ENCODE results near the gene ACADM.
"Not testable (repeated sequence)": the region's sequence is repeated elsewhere in the genome, so short reads cannot be mapped to it uniquely, and the experiment has no call there.

ACADM gene

GRCh38 chr1:75732703-75733102 lies 8.2 kb downstream of the ACADM start:
- Histone ChIP-seq H3K4me1 (ENCODE audit: control insufficient read depth in 2 of 2, insufficient read depth in 2 of 2, low read length in 2 of 2) (peaks cover 0 to 2% of the 10 kb centered on the region in 2 donors), H3K27me3 (ENCODE audit: control insufficient read depth in 2 of 2, insufficient read depth in 2 of 2, low read length in 2 of 2) (no peaks in the 10 kb centered on the region), H3K9me3 (ENCODE audit: control insufficient read depth in 2 of 2, low read length in 2 of 2) (no peaks in the 10 kb centered on the region), H3K9ac (ENCODE audit: low read depth in 1 of 2, low read length in 2 of 2) (no peak overlapping the region), H3K36me3 (ENCODE audit: control insufficient read depth in 2 of 2, insufficient read depth in 2 of 2, low read length in 2 of 2) (peaks cover 19 to 22% of the 10 kb centered on the region in 2 donors), H3K27ac (ENCODE audit: low read depth in 2 of 2, low read length in 2 of 2) (no peak overlapping the region), H3K4me3 (ENCODE audit: low read length in 2 of 2) (no peak overlapping the region)

DNA sequence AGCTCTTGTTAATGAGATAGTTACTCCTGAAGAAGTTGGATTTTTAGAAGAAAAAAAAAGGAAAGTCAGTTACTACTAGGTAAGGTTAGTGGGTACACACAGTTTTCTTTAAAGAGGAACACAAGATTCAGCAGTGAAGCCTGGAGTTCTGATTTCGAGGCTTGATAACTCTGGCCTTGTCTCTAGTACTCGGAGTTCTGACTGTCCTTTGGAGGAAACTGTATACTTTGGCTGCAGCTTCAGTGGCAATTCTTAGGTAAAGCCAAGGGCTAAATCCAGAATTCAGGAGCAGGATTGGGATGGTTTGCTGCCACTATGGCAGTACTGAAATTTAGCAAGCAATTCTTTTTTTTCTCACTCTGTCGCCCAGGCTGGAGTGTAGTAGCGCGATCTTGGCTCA lies 9.2 kb downstream of the ACADM start:
- no peak overlapping the region for H3K9ac ChIP-seq (ENCODE audit: low read depth in 1 of 2, low read length in 2 of 2)
- peaks cover 20 to 24% of the 10 kb centered on the region in 2 donors for H3K36me3 ChIP-seq (ENCODE audit: control insufficient read depth in 2 of 2, insufficient read depth in 2 of 2, low read length in 2 of 2)
- no peaks in the 10 kb centered on the region for H3K9me3 ChIP-seq (ENCODE audit: control insufficient read depth in 2 of 2, low read length in 2 of 2)
- no peak overlapping the region for H3K4me3 ChIP-seq (ENCODE audit: low read length in 2 of 2)
- H3K27ac ChIP-seq (ENCODE audit: low read depth in 2 of 2, low read length in 2 of 2): no peak overlapping the region
- H3K27me3 ChIP-seq (ENCODE audit: control insufficient read depth in 2 of 2, insufficient read depth in 2 of 2, low read length in 2 of 2): no peaks in the 10 kb centered on the region
- no peaks in the 10 kb centered on the region for H3K4me1 ChIP-seq (ENCODE audit: control insufficient read depth in 2 of 2, insufficient read depth in 2 of 2, low read length in 2 of 2)

GRCh38 chr1:75736016-75736415 lies 11.5 kb downstream of the ACADM start:
- Histone ChIP-seq H3K27me3 (ENCODE audit: control insufficient read depth in 2 of 2, insufficient read depth in 2 of 2, low read length in 2 of 2) (no peaks in the 10 kb centered on the region), H3K4me3 (ENCODE audit: low read length in 2 of 2) (no peak overlapping the region), H3K36me3 (ENCODE audit: control insufficient read depth in 2 of 2, insufficient read depth in 2 of 2, low read length in 2 of 2) (peaks cover 34 to 40% of the 10 kb centered on the region in 2 donors), H3K9ac (ENCODE audit: low read depth in 1 of 2, low read length in 2 of 2) (no peak overlapping the region), H3K27ac (ENCODE audit: low read depth in 2 of 2, low read length in 2 of 2) (no peak overlapping the region), H3K9me3 (ENCODE audit: control insufficient read depth in 2 of 2, low read length in 2 of 2) (no peaks in the 10 kb centered on the region), H3K4me1 (ENCODE audit: control insufficient read depth in 2 of 2, insufficient read depth in 2 of 2, low read length in 2 of 2) (no peaks in the 10 kb centered on the region)

DNA sequence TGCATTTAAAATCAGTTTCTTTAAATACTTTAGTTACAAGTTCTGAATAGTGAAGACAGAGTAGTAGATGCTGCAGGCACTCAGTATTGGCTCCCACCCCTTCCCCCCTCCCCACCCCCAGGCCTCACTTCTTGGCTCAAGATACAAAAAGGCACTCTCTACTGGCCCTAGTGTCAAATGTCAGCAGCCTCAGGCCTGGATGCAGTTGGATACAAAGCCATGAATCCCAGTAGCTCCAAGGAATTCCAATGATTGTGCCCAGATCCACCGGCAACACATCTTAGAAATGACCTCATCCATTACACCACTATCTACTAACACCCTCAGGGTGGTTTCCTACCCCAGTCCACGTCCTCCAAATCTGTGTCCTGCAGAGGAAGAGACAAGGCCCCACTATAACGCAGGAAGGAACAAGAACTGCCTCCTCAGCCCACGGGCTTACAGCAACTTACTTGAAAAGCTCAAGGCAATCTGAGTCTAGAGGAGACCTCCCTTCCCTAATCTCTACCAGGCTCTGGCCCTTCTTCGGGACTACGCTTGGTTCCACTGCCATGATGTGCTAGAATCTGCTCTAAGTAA lies 17.6 kb downstream of the ACADM start:
- Histone ChIP-seq H3K27ac (ENCODE audit: low read depth in 2 of 2, low read length in 2 of 2) (no peak overlapping the region), H3K9me3 (ENCODE audit: control insufficient read depth in 2 of 2, low read length in 2 of 2) (no peaks in the 10 kb centered on the region), H3K36me3 (ENCODE audit: control insufficient read depth in 2 of 2, insufficient read depth in 2 of 2, low read length in 2 of 2) (peaks cover 50 to 55% of the 10 kb centered on the region in 2 donors), H3K27me3 (ENCODE audit: control insufficient read depth in 2 of 2, insufficient read depth in 2 of 2, low read length in 2 of 2) (no peaks in the 10 kb centered on the region), H3K9ac (ENCODE audit: low read depth in 1 of 2, low read length in 2 of 2) (no peak overlapping the region), H3K4me1 (ENCODE audit: control insufficient read depth in 2 of 2, insufficient read depth in 2 of 2, low read length in 2 of 2) (no peaks in the 10 kb centered on the region), H3K4me3 (ENCODE audit: low read length in 2 of 2) (no peak overlapping the region)

DNA sequence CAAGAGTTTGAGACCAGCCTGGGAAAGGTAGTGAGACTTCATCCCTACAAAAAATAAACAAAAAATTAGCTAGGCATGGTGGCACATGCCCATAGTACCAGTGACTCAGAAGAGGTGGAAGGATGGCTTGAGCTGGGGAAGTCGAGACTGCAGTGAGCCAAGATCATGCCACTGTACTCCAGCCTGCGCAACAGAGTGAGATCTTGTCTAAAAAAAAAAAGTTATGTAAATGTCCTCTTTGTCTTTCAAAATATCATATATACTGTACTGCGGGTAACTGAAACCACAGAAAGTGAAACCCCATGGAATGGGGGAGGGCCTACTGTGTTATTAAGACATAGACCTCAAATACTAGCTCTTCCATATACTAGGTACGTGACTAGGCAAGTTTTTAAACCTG lies 20.8 kb downstream of the ACADM start:
- Histone ChIP-seq H3K36me3 (ENCODE audit: control insufficient read depth in 2 of 2, insufficient read depth in 2 of 2, low read length in 2 of 2) (peaks cover 37 to 40% of the 10 kb centered on the region in 2 donors), H3K27me3 (ENCODE audit: control insufficient read depth in 2 of 2, insufficient read depth in 2 of 2, low read length in 2 of 2) (no peaks in the 10 kb centered on the region), H3K9me3 (ENCODE audit: control insufficient read depth in 2 of 2, low read length in 2 of 2) (no peaks in the 10 kb centered on the region), H3K4me1 (ENCODE audit: control insufficient read depth in 2 of 2, insufficient read depth in 2 of 2, low read length in 2 of 2) (no peaks in the 10 kb centered on the region), H3K27ac (ENCODE audit: low read depth in 2 of 2, low read length in 2 of 2) (no peak overlapping the region), H3K9ac (ENCODE audit: low read depth in 1 of 2, low read length in 2 of 2) (no peak overlapping the region), H3K4me3 (ENCODE audit: low read length in 2 of 2) (no peak overlapping the region)

- not testable (repeated sequence) for H3K9me3 ChIP-seq (ENCODE audit: control insufficient read depth in 2 of 2, low read length in 2 of 2); H3K9ac ChIP-seq (ENCODE audit: low read depth in 1 of 2, low read length in 2 of 2); H3K27ac ChIP-seq (ENCODE audit: low read depth in 2 of 2, low read length in 2 of 2); H3K27me3 ChIP-seq (ENCODE audit: control insufficient read depth in 2 of 2, insufficient read depth in 2 of 2, low read length in 2 of 2); H3K4me3 ChIP-seq (ENCODE audit: low read length in 2 of 2); H3K4me1 ChIP-seq (ENCODE audit: control insufficient read depth in 2 of 2, insufficient read depth in 2 of 2, low read length in 2 of 2)
- peaks cover 7 to 20% of the 10 kb centered on the region in 2 donors for H3K36me3 ChIP-seq (ENCODE audit: control insufficient read depth in 2 of 2, insufficient read depth in 2 of 2, low read length in 2 of 2)
These were observed 32.7 kb downstream of the ACADM start for GRCh38 chr1:75757210-75757609.

DNA sequence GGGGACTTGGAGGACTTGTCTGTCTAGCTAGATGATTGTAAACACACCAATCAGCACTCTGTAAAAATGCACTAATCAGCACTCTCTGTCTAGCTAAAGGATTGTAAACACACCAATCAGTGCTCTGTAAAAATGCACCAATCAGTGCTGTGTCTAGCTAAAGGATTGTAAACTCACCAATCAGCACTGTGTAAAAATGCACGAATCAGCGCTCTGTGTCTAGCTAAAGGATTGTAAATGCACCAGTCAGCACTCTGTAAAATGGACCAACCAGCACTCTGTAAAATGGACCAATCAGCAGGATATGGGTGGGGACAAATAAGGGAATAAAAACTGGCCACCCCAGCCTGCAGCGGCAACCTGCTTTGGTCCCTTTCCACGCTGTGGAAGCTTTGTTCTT lies 34.0 kb downstream of the ACADM start:
- H3K36me3 ChIP-seq (ENCODE audit: control insufficient read depth in 2 of 2, insufficient read depth in 2 of 2, low read length in 2 of 2): peaks cover 4 to 13% of the 10 kb centered on the region in 2 donors
- not testable (repeated sequence) for H3K9me3 ChIP-seq (ENCODE audit: control insufficient read depth in 2 of 2, low read length in 2 of 2); H3K27ac ChIP-seq (ENCODE audit: low read depth in 2 of 2, low read length in 2 of 2); H3K4me3 ChIP-seq (ENCODE audit: low read length in 2 of 2); H3K9ac ChIP-seq (ENCODE audit: low read depth in 1 of 2, low read length in 2 of 2); H3K27me3 ChIP-seq (ENCODE audit: control insufficient read depth in 2 of 2, insufficient read depth in 2 of 2, low read length in 2 of 2); H3K4me1 ChIP-seq (ENCODE audit: control insufficient read depth in 2 of 2, insufficient read depth in 2 of 2, low read length in 2 of 2)

GRCh38 chr1:75764057-75764655 lies 39.6 kb downstream of the ACADM start:
- Histone ChIP-seq H3K4me1 (ENCODE audit: control insufficient read depth in 2 of 2, insufficient read depth in 2 of 2, low read length in 2 of 2) (no peaks in the 10 kb centered on the region), H3K9ac (ENCODE audit: low read depth in 1 of 2, low read length in 2 of 2) (no peak overlapping the region)

GRCh38 chr1:75765697-75766355 lies 41.3 kb downstream of the ACADM start:
- Histone ChIP-seq H3K27ac (ENCODE audit: low read depth in 2 of 2, low read length in 2 of 2) (no peak overlapping the region), H3K27me3 (ENCODE audit: control insufficient read depth in 2 of 2, insufficient read depth in 2 of 2, low read length in 2 of 2) (no peaks in the 10 kb centered on the region)

More at GRCh38 chr1:75764057-75764655, 39.6 kb downstream of the ACADM start:
- H3K27ac ChIP-seq (ENCODE audit: low read depth in 2 of 2, low read length in 2 of 2): no peak overlapping the region
- H3K4me3 ChIP-seq (ENCODE audit: low read length in 2 of 2): no peak overlapping the region
- H3K36me3 ChIP-seq (ENCODE audit: control insufficient read depth in 2 of 2, insufficient read depth in 2 of 2, low read length in 2 of 2): peaks cover 0 to 6% of the 10 kb centered on the region in 2 donors
- H3K27me3 ChIP-seq (ENCODE audit: control insufficient read depth in 2 of 2, insufficient read depth in 2 of 2, low read length in 2 of 2): no peaks in the 10 kb centered on the region
- no peaks in the 10 kb centered on the region for H3K9me3 ChIP-seq (ENCODE audit: control insufficient read depth in 2 of 2, low read length in 2 of 2)

DNA sequence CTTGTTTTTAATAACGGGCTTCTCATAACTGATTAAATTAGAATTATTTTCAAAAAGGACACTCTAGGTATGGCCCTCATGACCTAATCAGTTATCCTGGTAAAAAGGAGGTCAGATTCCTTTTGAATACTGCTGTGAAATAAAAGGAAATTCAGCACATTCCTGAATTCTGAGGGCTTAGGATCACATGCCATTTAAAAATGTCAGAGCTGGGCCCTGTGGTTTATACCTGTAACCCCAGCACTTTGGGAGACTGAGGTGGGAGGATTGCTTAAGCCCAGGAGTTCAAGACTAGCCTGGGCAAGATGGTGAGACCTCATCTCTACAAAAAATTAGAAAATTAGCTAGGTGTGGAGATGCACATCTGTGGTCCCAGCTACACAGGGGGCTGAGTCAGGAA lies 43.5 kb downstream of the ACADM start:
- Histone ChIP-seq H3K9ac (ENCODE audit: low read depth in 1 of 2, low read length in 2 of 2) (no peak overlapping the region), H3K27me3 (ENCODE audit: control insufficient read depth in 2 of 2, insufficient read depth in 2 of 2, low read length in 2 of 2) (no peaks in the 10 kb centered on the region), H3K4me3 (ENCODE audit: low read length in 2 of 2) (no peak overlapping the region), H3K27ac (ENCODE audit: low read depth in 2 of 2, low read length in 2 of 2) (no peak overlapping the region), H3K9me3 (ENCODE audit: control insufficient read depth in 2 of 2, low read length in 2 of 2) (no peaks in the 10 kb centered on the region), H3K4me1 (ENCODE audit: control insufficient read depth in 2 of 2, insufficient read depth in 2 of 2, low read length in 2 of 2) (no peaks in the 10 kb centered on the region), H3K36me3 (ENCODE audit: control insufficient read depth in 2 of 2, insufficient read depth in 2 of 2, low read length in 2 of 2) (peaks cover 0 to 6% of the 10 kb centered on the region in 2 donors)

More at GRCh38 chr1:75765697-75766355, 41.3 kb downstream of the ACADM start:
- Histone ChIP-seq H3K9me3 (ENCODE audit: control insufficient read depth in 2 of 2, low read length in 2 of 2) (no peaks in the 10 kb centered on the region), H3K4me1 (ENCODE audit: control insufficient read depth in 2 of 2, insufficient read depth in 2 of 2, low read length in 2 of 2) (no peaks in the 10 kb centered on the region), H3K36me3 (ENCODE audit: control insufficient read depth in 2 of 2, insufficient read depth in 2 of 2, low read length in 2 of 2) (peaks cover 0 to 6% of the 10 kb centered on the region in 2 donors), H3K9ac (ENCODE audit: low read depth in 1 of 2, low read length in 2 of 2) (no peak overlapping the region), H3K4me3 (ENCODE audit: low read length in 2 of 2) (no peak overlapping the region)

Data from mucosa of rectum (tissue), 2 donors.